KBM-7 (cell line): ENCODE results near the gene RNFT2.
"Not testable (repeated sequence)": the region's sequence is repeated elsewhere in the genome, so short reads cannot be mapped to it uniquely, and the experiment has no call there.

ENCODE experiments used
- DNase-seq: peaks from one replicate; pipeline ENCODE4 v3.0.0-alpha.2; 2015
- in situ Hi-C: fragments of 300-500 bp; cut with MboI; formaldehyde crosslinking; loops from 2 replicates; pipeline ENCODE4 v1.14.3; 2020; ENCODE audit warnings: low sequenced_read_pairs, low pct_unique_long_range_greater_than_20kb, mixed read lengths

RNFT2 gene

GRCh38 chr12:116812238-116812637, 74.1 kb downstream of the RNFT2 start:
- no peak for DNase-seq

GRCh38 chr12:116813271-116814041, 75.3 kb downstream of the RNFT2 start:
- DNase-seq = no peak
- in situ Hi-C loops = no loop called here

More at GRCh38 chr12:116812238-116812637, 74.1 kb downstream of the RNFT2 start:
- in situ Hi-C loops = no loop called here

- DNase-seq, in situ Hi-C loops: not testable (repeated sequence)
These were observed 76.7 kb downstream of the RNFT2 start for GRCh38 chr12:116814766-116815165.

GRCh38 chr12:116818341-116818856, 80.3 kb downstream of the RNFT2 start:
- in situ Hi-C loops = no loop called here
- peak; percentile 66 for DNase-seq

GRCh38 chr12:116818948-116819832, 81.1 kb downstream of the RNFT2 start:
- in situ Hi-C loops = no loop called here
- DNase-seq = peak; percentile 92

DNA sequence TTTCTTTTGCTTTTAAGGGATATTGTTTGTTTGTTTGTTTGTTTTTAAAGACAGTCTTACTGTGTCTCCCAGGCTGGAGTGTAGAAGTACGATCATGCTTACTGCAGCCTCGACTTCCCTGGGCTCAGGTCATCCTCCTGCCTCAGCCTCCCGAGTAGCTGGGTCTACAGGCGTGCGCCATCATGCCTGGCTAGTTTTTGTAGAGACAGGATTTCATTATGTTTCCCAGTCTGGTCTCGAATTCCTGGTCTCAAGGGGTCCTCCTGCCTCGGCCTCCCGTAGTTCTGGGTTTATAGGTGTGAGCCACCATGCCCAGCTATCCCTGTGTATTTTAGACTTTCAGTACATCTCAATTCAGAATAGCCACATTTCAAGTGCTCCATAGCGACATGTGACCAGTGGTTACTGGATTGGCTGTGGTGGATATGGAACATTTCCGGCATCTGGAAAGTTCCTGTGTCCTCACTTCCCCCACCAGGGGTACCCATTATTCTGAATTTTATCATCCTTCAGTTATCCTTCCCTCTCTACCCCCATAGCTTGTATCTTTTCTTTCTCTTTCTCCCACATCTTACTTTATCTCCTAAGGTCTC, 82.0 kb downstream of the RNFT2 start:
- in situ Hi-C loops = no loop called here
- no peak for DNase-seq

DNA sequence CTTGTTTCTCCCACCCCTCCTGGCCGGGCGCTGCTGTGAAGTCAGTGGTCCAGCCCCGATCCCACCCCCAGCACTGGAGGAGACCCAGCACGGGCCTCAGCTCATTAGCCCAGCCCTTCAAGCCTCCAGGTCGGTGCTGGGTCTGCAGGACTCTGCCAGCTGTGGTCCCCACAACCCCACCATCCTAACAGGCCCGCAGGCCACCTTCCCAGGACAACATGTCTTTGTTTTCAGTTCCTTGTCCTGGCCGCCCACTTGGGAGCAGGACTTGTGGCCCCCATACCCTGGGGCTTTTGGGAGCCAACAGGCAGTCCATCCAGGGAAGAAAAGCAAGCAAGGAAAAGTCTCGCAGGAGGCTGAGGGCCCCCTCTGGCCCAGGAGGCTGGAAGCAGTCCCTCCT, 83.2 kb downstream of the RNFT2 start:
- in situ Hi-C loops = no loop called here
- no peak for DNase-seq

DNA sequence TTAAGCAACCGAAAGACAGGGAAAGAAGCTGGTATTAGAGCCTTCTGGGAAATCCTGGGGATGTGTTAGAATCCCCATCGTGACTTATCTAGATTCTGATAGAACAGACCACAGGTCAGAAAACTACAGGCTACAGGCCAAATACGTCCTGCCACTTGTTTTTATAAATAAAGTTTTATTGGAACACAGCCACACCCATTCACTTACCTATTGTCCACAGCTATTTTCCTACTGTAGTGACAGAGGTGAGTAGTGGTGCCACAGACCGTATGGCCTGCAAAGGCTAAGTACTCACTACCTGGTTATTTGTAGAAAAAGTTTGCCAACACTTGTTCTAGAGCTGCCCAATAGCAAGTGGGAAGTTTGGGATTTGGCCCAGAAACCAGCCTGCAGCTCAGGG, 89.3 kb downstream of the RNFT2 start:
- no peak for DNase-seq
- in situ Hi-C loops = no loop called here

- no peak for DNase-seq
- in situ Hi-C loops = no loop called here
These were observed 94.2 kb downstream of the RNFT2 start for GRCh38 chr12:116832353-116832752.

- DNase-seq = no peak
- in situ Hi-C loops = no loop called here
These were observed 95.4 kb downstream of the RNFT2 start for GRCh38 chr12:116833474-116833873.

DNA sequence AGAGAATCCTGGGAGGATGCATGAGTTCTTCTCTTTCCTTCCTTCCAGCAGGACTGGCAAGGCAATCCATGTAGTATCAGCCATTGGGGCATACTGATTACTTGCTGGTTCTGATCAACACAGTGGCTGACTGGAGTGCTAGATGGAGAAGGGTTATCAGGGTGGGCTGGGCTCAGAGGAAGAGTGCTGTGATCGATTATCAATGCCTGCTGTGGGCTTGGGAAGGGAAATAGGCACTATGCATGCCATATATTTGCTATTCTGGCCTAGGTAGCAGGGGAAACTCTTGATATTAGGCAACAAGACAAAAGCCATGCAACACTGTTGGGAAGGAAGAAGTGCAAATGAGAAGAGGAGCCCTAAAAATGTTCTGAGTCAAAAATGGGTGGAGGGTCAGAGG, 97.4 kb downstream of the RNFT2 start:
- DNase-seq = no peak
- in situ Hi-C loops = no loop called here

- no peak for DNase-seq
- in situ Hi-C loops = no loop called here
These were observed 99.0 kb downstream of the RNFT2 start for GRCh38 chr12:116837097-116837496.

- DNase-seq = no peak
- in situ Hi-C loops = no loop called here
These were observed 100.2 kb downstream of the RNFT2 start for GRCh38 chr12:116838365-116838764.

- in situ Hi-C loops = no loop called here
- no peak for DNase-seq
These were observed 101.2 kb downstream of the RNFT2 start for GRCh38 chr12:116839287-116839830.

- in situ Hi-C loops = no loop called here
- DNase-seq = no peak
These were observed 105.0 kb downstream of the RNFT2 start for GRCh38 chr12:116843085-116843484.

DNA sequence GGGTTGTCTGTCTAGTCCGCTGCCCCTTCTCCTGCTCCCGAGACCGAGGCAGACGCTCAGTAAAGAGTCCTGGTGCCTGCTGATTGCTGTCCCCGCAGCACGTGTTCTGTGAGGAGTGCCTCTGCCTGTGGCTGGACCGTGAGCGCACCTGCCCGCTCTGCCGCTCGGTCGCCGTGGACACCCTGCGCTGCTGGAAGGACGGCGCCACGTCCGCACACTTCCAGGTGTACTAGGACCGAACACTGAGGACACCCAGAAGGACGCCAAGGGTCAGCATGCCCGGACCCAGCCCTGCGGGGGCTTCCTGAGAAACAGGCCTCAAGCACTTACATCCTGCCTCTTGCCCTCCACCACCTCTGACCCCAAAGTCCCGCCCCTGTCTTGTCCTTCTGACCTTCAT, 111.1 kb downstream of the RNFT2 start:
- DNase-seq = no peak

GRCh38 chr12:116852303-116852702, 114.2 kb downstream of the RNFT2 start:
- in situ Hi-C loops = no loop called here
- no peak for DNase-seq

More for the DNA sequence above, 111.1 kb downstream of the RNFT2 start:
- in situ Hi-C loops = no loop called here

GRCh38 chr12:116853507-116853906, 115.4 kb downstream of the RNFT2 start:
- in situ Hi-C loops = no loop called here
- no peak for DNase-seq

DNA sequence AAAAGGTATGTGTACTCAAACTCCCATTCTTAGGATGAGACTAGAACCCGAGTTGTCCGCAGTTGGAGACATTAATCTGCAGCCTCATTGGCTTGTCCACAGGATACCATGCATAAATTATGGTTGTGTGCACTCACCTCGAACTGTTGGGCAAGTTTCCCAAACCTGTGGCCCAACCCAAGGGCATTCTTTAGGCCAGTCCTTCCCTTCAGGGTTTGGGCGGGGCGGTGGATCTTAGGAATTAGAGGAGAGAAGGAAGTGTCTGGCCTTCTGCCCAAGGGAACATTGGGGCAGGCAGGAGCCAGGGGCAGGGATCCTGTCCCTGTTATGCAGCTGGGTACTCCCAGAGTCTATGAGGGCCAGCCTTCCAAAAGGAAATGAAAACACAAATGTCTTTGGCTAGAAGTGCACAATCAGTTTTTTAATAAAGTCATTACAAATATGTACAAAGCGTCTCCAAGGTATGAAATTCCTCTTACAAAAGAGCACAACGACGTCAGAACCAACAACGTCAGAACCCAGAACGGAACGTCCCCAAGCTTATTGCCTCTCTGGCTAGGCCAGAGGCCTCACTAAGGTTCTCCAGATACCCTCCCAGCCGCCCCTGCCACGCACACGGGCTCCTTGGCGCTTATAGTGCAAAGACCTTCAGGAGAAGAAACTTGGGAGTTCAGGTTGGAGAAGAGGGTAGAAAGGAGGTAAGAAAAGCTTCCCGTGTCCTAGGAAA, 117.8 kb downstream of the RNFT2 start:
- no peak for DNase-seq
- in situ Hi-C loops = no loop called here
